Trophoblast cell (in vitro differentiated cells and primary cell): ENCODE results near the gene BCL2L13.
"Not testable (repeated sequence)": the region's sequence is repeated elsewhere in the genome, so short reads cannot be mapped to it uniquely, and the experiment has no call there.

Source experiments
- DNase-seq, 2 donors: peaks; one replicate each; pipeline ENCODE4 v3.0.0-alpha.2; 2016
- H2AFZ ChIP-seq: 2 replicates; pipeline ENCODE4 v1.6.1; 2013; ENCODE audit warnings: low read length, moderate library complexity, mild to moderate bottlenecking; ENCODE audit not compliant: insufficient read depth, poor library complexity
- H2AK5ac ChIP-seq: 2 replicates; pipeline ENCODE4 v1.6.1; 2013; ENCODE audit warnings: mild to moderate bottlenecking, low read length
- H2BK120ac ChIP-seq: 2 replicates; pipeline ENCODE4 v1.6.1; 2013; ENCODE audit warnings: low read length, mild to moderate bottlenecking, moderate library complexity; ENCODE audit not compliant: insufficient read depth, poor library complexity
- H2BK12ac ChIP-seq: 2 replicates; pipeline ENCODE4 v1.6.1; 2013; ENCODE audit warnings: mild to moderate bottlenecking, low read length, moderate library complexity
- H2BK5ac ChIP-seq: 2 replicates; pipeline ENCODE4 v1.6.1; 2013; ENCODE audit warnings: low read length, low read depth, moderate library complexity, mild to moderate bottlenecking; ENCODE audit not compliant: poor library complexity
- H3K14ac ChIP-seq: 2 replicates; pipeline ENCODE4 v1.6.1; 2013; ENCODE audit warnings: mild to moderate bottlenecking, low read length
- H3K18ac ChIP-seq: 2 replicates; pipeline ENCODE4 v1.6.1; 2013; ENCODE audit warnings: mild to moderate bottlenecking, low read length
- H3K23ac ChIP-seq: 2 replicates; pipeline ENCODE4 v1.6.1; 2013; ENCODE audit warnings: low read length
- H3K27ac ChIP-seq: 2 replicates; pipeline ENCODE4 v1.5.1; 2013; ENCODE audit warnings: low read depth, mild to moderate bottlenecking, inconsistent platforms, low read length, moderate library complexity
- H3K27me3 ChIP-seq: 2 replicates; pipeline ENCODE4 v1.6.1; 2013; ENCODE audit warnings: inconsistent platforms, mild to moderate bottlenecking, low read length, moderate library complexity; ENCODE audit not compliant: insufficient read depth
- H3K36me3 ChIP-seq, 2 experiments: 1 replicate in 1 of 2; 2 replicates in 1 of 2; pipeline ENCODE4 v1.6.1; 2013; ENCODE audit warnings: low read length in 2 of 2, mild to moderate bottlenecking in 2 of 2, moderate library complexity in 1 of 2; ENCODE audit not compliant: insufficient read depth in 2 of 2, control insufficient read depth in 1 of 2
- H3K4ac ChIP-seq: 2 replicates; pipeline ENCODE4 v1.6.1; 2013; ENCODE audit warnings: low read depth, mild to moderate bottlenecking, low read length, moderate library complexity
- H3K4me1 ChIP-seq, 2 experiments: 1 replicate in 1 of 2; 2 replicates in 1 of 2; pipeline ENCODE4 v1.6.1; 2013; ENCODE audit warnings: low read length in 2 of 2, mild to moderate bottlenecking in 2 of 2, moderate library complexity in 1 of 2; ENCODE audit not compliant: insufficient read depth in 2 of 2, control insufficient read depth in 1 of 2
- H3K4me2 ChIP-seq: 2 replicates; pipeline ENCODE4 v1.6.1; 2013; ENCODE audit warnings: inconsistent platforms, mild to moderate bottlenecking, low read length, moderate library complexity
- H3K4me3 ChIP-seq: 2 replicates; pipeline ENCODE4 v1.5.1; 2013; ENCODE audit warnings: mild to moderate bottlenecking, low read depth, low read length, inconsistent platforms
- H3K79me1 ChIP-seq: one replicate; pipeline ENCODE4 v1.6.1; 2013; ENCODE audit warnings: low read length
- H3K79me2 ChIP-seq: 2 replicates; pipeline ENCODE4 v1.6.1; 2013; ENCODE audit warnings: low read length, mild to moderate bottlenecking; ENCODE audit not compliant: control insufficient read depth, insufficient read depth, poor library complexity
- H3K9ac ChIP-seq: 2 replicates; pipeline ENCODE4 v1.6.1; 2013; ENCODE audit warnings: mild to moderate bottlenecking, low read length
- H3K9me3 ChIP-seq: 2 replicates; pipeline ENCODE4 v1.6.1; 2013; ENCODE audit warnings: low read depth, mild to moderate bottlenecking, control low read depth, inconsistent platforms, low read length; ENCODE audit not compliant: insufficient read depth
- H4K12ac ChIP-seq: 2 replicates; pipeline ENCODE4 v1.6.1; 2013; ENCODE audit warnings: low read depth, mild to moderate bottlenecking, low read length, moderate library complexity
- H4K8ac ChIP-seq: 2 replicates; pipeline ENCODE4 v1.6.1; 2013; ENCODE audit warnings: low read depth, mild to moderate bottlenecking, low read length, moderate library complexity
- H4K91ac ChIP-seq: one replicate; pipeline ENCODE4 v1.6.1; 2013; ENCODE audit warnings: low read depth, mild to moderate bottlenecking, low read length, moderate library complexity
- WGBS: extraction: QIAGEN DNeasy Blood & Tissue Kit; methylation state at CpG from one replicate; pipeline ENCODE4 v1.1.7; 2013; ENCODE audit warnings: missing lambda C conversion rate; ENCODE audit not compliant: insufficient read length, insufficient coverage; ENCODE audit errors: extremely low coverage; 5-methylcytosine and 5-hydroxymethylcytosine counted together

BCL2L13 gene

DNA sequence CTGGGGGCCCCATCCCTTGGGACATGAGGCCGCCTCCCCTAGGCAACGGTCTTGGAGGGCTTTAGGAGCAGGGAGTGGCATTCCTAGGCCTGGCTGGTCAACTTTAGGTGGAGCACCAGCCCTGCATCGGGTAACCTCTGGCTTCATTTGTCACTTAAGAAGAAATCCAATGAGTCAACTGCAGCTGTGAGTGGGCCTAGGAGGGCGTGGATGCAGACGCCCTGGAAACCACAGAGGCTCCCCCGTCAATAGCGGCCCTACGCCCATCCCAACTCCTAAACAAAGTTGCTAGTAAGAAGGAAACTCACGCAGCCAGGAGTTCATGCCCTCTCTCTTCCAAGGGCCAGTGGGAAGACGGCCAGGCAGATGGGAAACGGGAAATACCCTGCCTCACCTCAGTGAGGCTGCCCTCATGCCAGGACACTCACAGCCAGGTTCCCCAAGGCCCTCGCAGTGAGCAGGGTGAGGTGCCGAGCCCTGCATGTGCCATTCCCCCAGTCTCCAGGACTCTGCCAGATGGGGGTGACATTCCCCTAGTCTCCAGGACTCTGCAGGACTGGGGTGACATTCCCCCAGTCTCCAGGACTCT is 114.9 kb downstream of the BCL2L13 start:
- H4K8ac ChIP-seq: no peak overlapping the region
- peaks cover 2% of the 10 kb centered on the region for H3K9me3 ChIP-seq
- no peak overlapping the region for H2AFZ ChIP-seq
- H3K14ac ChIP-seq: no peak overlapping the region
- H4K12ac ChIP-seq: no peak overlapping the region
- no peak overlapping the region for H2AK5ac ChIP-seq
- H3K79me2 ChIP-seq: no peaks in the 10 kb centered on the region
- H3K27ac ChIP-seq: no peak overlapping the region
- WGBS: no CpG with 5 or more reads among the region's 13 CpGs
- no peak overlapping the region for H3K23ac ChIP-seq
- no peaks in the 10 kb centered on the region for H3K4me1 ChIP-seq
- no peak overlapping the region for H2BK12ac ChIP-seq
- H2BK5ac ChIP-seq: no peak overlapping the region
- H3K9ac ChIP-seq: peak overlapping the region; percentile 27
- no peak overlapping the region for H3K18ac ChIP-seq
- no peak overlapping the region for H4K91ac ChIP-seq
- DNase-seq: no peak
- no peak overlapping the region for H2BK120ac ChIP-seq
- no peak overlapping the region for H3K4me2 ChIP-seq
- peak overlapping the region; percentile 4 for H3K4me3 ChIP-seq
- H3K79me1 ChIP-seq: no peaks in the 10 kb centered on the region
- no peak overlapping the region for H3K4ac ChIP-seq
- no peaks in the 10 kb centered on the region for H3K36me3 ChIP-seq
- no peaks in the 10 kb centered on the region for H3K27me3 ChIP-seq

DNA sequence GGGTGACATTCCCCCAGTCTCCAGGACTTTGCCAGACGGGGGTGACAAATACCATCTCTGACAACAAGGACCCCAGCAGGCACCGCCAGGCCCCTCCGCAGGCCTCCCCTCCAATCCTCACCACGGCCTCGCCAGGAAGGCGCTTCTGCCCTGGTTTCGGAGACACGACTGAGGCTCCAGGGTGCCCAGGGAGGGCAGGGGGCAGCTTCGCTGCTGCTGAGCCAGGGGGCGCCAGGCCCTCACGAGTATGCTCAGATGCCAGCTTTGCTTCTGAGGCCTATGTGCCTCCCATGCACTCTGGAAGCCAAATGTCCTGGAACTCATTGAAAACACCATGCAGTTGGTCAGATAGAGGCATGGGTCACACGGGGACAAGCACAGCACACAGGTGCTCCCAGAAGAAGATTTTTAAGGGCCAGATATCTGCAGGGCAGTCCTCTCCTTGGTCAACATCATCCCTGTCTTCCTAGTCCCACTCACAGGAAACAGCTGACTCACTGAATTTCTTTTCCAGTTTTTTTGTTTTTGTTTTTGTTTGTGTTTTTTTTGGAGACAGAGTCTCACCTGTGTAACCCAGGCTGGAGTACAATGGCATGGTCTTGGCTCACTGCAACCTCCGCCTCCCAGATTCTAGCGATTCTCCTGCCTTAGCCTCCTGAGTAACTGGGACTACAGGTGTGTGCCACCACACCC is 115.8 kb downstream of the BCL2L13 start:
- H3K9me3 ChIP-seq: peaks cover 2% of the 10 kb centered on the region
- no peak overlapping the region for H2BK5ac ChIP-seq
- no peak overlapping the region for H3K4me3 ChIP-seq
- DNase-seq: no peak
- no peaks in the 10 kb centered on the region for H3K4me1 ChIP-seq
- no peak overlapping the region for H2BK120ac ChIP-seq
- H3K27ac ChIP-seq: no peak overlapping the region
- WGBS: no CpG with 5 or more reads among the region's 14 CpGs
- no peak overlapping the region for H2BK12ac ChIP-seq
- no peak overlapping the region for H3K4me2 ChIP-seq
- H4K12ac ChIP-seq: no peak overlapping the region
- no peak overlapping the region for H3K18ac ChIP-seq
- H3K36me3 ChIP-seq: no peaks in the 10 kb centered on the region
- no peak overlapping the region for H3K4ac ChIP-seq
- H3K27me3 ChIP-seq: no peaks in the 10 kb centered on the region
- H4K8ac ChIP-seq: no peak overlapping the region
- no peak overlapping the region for H3K23ac ChIP-seq
- H3K14ac ChIP-seq: no peak overlapping the region
- H4K91ac ChIP-seq: no peak overlapping the region
- no peak overlapping the region for H3K9ac ChIP-seq
- H2AFZ ChIP-seq: no peak overlapping the region
- no peaks in the 10 kb centered on the region for H3K79me1 ChIP-seq
- H2AK5ac ChIP-seq: no peak overlapping the region
- no peaks in the 10 kb centered on the region for H3K79me2 ChIP-seq

DNA sequence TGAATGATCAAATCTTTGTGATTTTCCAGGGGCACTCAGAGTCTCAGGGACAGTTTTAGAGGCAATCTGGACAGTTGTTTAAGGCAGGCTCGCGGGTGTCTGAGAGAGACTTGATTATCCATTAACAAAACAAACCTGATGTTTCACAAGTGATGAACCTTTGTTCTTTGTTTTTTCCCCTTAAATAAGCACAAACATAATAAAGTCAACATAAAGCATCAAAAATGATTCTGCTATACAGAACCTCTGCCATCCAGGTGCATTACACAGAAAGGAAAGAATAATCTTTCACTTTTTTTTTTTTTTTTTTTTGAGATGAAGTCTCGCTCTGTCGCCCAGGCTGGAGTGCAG is 122.6 kb downstream of the BCL2L13 start:
- Histone ChIP-seq H3K36me3 (no peaks in the 10 kb centered on the region), H2AFZ (no peak overlapping the region), H2AK5ac (no peak overlapping the region), H3K23ac (no peak overlapping the region), H4K8ac (no peak overlapping the region), H3K79me2 (no peaks in the 10 kb centered on the region), H3K4me3 (no peak overlapping the region), H3K4me1 (no peaks in the 10 kb centered on the region), H4K12ac (no peak overlapping the region), H2BK5ac (no peak overlapping the region), H3K27ac (no peak overlapping the region), H4K91ac (no peak overlapping the region), H3K79me1 (no peaks in the 10 kb centered on the region), H3K9me3 (no peaks in the 10 kb centered on the region), H3K18ac (no peak overlapping the region), H2BK12ac (no peak overlapping the region), H3K27me3 (no peaks in the 10 kb centered on the region), H3K9ac (no peak overlapping the region), H3K14ac (no peak overlapping the region), H3K4me2 (no peak overlapping the region), H3K4ac (no peak overlapping the region), H2BK120ac (no peak overlapping the region)
- DNase-seq: no peak
- no CpG with 5 or more reads among the region's 4 CpGs for WGBS

DNA sequence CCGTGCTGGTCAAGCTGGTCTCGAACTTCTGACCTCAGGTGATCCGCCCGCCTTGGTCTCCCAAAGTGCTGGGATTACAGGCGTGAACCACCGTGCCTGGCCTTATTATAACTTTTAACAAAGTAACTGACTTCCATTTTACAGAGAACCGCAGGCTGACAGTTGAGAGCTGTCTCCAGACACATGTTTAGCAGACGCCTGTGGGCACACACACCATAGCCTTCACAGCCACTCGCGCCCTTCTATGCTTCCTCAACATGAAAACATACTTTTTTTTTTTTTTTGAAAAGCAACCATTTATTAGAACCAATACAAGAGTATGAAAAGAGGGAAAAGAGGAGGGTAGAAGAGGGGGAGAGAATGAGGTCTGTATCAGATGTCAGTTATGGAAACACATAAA is 124.9 kb downstream of the BCL2L13 start:
- H2AFZ ChIP-seq, H3K4me3 ChIP-seq, H2BK120ac ChIP-seq, H2BK12ac ChIP-seq, H3K36me3 ChIP-seq, H3K4ac ChIP-seq, H3K27ac ChIP-seq, H2BK5ac ChIP-seq, H3K79me1 ChIP-seq, H4K91ac ChIP-seq, H3K9me3 ChIP-seq, H3K4me2 ChIP-seq, H2AK5ac ChIP-seq, H3K14ac ChIP-seq, H3K23ac ChIP-seq, H4K12ac ChIP-seq, H3K27me3 ChIP-seq, H3K18ac ChIP-seq, H3K4me1 ChIP-seq, H3K79me2 ChIP-seq, H4K8ac ChIP-seq, H3K9ac ChIP-seq, DNase-seq: not testable (repeated sequence)
- no CpG with 5 or more reads among the region's 10 CpGs for WGBS
